ENCODE measurements around the gene EIF4E2.
A peak's percentile ranks its signal among the peaks of the same experiment; 100 is the strongest.

EIF4E2 gene

GRCh38 chr2:232604535-232604934, 54.0 kb downstream of the EIF4E2 start:
- DNase-seq = no peak

- no peak for DNase-seq
These were observed 56.5 kb downstream of the EIF4E2 start for GRCh38 chr2:232607011-232607410.

- DNase-seq = no peak
These were observed 59.1 kb downstream of the EIF4E2 start for GRCh38 chr2:232609607-232610006.

- no peak for DNase-seq
These were observed 59.6 kb downstream of the EIF4E2 start for GRCh38 chr2:232610081-232610480.

GRCh38 chr2:232611061-232611460, 60.6 kb downstream of the EIF4E2 start:
- DNase-seq = no peak

GRCh38 chr2:232611559-232612218, 61.2 kb downstream of the EIF4E2 start:
- DNase-seq = peak; percentile 77

GRCh38 chr2:232613538-232614134, 63.1 kb downstream of the EIF4E2 start:
- DNase-seq = no peak

GRCh38 chr2:232615339-232615738, 64.8 kb downstream of the EIF4E2 start:
- DNase-seq = no peak
